GOT3 (cell line): Measurements from ENCODE around the gene NCKAP5L.
"Not testable (repeated sequence)": the region's sequence is repeated elsewhere in the genome, so short reads cannot be mapped to it uniquely, and the experiment has no call there.

Experiments used
- DNase-seq: peaks from one replicate; lab custom pipeline; 2025; ENCODE audit warnings: mixed read lengths; lab: John Stamatoyannopoulos, UW

The NCKAP5L gene

GRCh38 chr12:49777341-49777740 is 50.9 kb downstream of the NCKAP5L start:
- no peak for DNase-seq

GRCh38 chr12:49776858-49777257 is 51.4 kb downstream of the NCKAP5L start:
- no peak for DNase-seq

DNA sequence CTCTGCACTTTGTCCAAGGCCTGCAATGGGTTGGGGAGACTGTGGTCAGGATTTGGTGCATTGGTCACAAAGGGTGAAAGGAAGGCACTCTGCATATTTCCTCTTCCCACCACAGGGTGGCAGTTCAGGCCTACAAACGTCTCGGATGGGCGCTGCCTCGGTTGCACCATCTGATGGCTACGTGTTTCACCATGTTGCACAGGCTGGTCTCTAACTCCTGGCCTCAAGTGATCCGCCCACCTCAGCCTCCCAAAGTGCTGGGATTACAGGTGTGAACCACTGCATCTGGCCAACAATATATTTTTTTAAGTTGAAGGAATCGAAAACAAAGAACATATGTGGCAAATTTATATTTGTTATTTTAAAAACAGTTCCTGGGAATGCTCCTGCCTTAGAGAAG is 51.8 kb downstream of the NCKAP5L start:
- peak; percentile 35 for DNase-seq

GRCh38 chr12:49773102-49773501 is 55.1 kb downstream of the NCKAP5L start:
- not testable (repeated sequence) for DNase-seq

- DNase-seq, result no peak
Observed at GRCh38 chr12:49767333-49767732, 60.9 kb downstream of the NCKAP5L start.

- no peak for DNase-seq
Observed at GRCh38 chr12:49766115-49766455, 62.1 kb downstream of the NCKAP5L start.

DNA sequence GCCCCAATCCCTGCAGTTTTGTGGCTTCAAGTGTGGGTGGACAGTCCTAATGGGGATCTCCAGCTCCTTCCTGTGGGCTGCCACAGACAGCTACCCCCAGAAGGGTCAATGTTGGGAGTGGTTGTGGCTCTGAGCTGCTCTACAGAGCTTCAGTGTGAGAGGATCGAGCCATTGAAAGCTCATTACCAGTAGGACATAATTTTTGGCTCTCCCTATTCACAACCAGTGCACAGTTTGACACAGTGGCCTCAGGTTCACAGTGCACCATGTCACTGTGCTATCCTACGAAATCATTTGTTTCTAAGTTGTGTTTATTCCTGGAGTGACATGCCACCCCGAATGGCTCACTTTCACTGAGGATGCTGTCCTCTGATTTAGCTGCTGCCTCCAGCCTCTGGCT is 64.1 kb downstream of the NCKAP5L start:
- no peak for DNase-seq

- DNase-seq, result no peak
Observed at GRCh38 chr12:49763006-49763591, 65.1 kb downstream of the NCKAP5L start.

DNA sequence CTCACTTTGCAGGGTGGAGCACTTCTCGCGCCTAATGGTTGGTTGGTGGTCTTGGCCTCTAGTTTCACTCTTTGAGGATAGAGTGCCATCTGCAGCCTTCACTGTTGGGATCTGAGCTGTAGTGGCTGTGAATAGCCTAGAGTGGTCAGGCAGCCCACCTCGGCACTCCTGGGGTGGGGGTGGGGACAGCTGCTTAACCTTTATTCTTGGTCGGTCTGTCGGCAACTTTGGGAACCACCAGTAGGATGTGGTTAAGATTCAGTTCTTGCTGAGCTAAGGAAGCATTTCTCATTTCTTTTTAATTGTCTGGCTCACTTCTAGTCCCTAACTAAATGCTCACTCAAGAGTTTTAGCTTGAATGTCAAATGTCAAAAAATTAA is 65.8 kb downstream of the NCKAP5L start:
- no peak for DNase-seq

DNA sequence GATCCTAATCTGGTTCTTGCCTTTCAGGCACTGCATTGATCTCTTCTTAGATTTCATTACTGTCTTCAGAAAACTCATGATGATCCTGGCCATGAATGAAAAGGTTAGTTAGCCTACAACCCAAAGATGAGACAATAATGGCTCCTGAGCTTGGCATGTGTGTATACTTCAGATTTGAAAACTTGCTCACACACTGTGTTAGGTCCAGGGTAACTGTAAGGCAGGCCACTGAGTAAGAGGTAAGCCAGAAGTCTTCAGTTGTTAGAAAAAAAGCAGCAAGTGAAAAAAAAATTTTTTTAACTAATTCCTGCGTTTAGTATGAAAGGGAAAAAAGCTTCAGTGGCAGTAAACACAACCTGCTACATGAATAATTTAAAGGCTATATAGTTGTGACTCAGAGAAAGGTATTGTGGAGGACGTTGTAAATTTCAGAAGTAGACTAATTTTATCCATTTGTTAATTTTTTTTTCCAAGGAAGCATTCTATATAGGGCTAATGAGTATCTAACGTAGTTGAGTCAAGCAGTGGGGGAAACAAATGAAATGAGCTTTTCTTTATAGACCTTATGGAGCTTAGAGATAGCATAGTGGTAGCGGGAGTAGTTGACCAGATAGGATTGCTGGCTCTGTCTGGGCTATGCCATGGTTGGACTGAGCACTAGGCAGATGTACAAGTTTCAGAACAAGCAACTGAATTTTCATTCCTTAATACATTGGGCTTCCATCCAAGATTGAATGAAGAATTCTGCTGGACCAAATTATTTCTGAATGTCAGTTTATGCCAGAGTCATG is 66.3 kb downstream of the NCKAP5L start:
- DNase-seq, result no peak

- DNase-seq, result no peak
Observed at GRCh38 chr12:49750996-49751393, 77.2 kb downstream of the NCKAP5L start.

DNA sequence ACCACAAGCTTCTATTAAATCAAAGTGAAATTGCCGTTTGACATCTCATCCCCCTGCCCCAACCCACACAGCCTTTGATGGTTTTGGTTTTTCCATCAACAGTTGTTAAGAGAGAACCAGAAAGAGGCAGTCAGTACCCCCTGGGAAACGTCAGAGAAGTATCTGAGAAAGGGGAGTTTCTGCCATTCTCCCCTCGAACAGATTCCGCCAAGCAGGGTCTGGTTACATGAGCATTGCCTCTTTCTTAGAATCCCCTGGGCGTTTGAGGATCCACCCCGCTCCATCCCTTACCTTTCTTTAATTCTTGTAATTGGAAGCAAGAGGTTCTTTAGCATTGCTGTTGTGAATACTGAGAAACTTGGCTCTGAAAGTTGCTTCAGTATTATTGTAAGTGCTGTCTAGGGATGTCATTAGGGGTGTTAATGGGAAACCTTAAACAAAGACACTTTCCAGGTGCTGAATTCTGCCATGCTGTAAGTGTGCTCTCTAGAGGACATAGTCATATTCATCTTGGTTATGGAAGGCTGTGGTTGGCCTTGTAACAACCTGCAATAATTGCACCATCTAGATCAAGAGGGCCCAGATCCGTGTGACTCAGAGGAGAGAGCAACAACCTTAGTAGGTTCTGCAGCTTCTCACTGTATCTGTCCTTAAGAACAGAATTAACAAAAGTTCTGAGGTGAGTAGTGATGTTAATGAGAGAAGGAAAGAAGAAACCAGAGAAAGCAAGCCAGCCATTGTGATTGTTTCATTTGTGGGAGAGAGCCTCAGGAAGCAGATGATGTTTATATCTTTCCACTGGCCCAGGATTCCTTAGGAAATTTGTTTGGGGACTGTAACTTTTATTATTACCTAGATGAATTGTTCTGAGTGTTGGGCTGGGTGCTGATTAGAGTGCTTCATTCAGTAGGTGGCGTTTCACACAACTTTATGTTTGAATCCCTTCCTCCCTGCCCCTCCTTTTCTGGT is 77.9 kb downstream of the NCKAP5L start:
- DNase-seq, result no peak

DNA sequence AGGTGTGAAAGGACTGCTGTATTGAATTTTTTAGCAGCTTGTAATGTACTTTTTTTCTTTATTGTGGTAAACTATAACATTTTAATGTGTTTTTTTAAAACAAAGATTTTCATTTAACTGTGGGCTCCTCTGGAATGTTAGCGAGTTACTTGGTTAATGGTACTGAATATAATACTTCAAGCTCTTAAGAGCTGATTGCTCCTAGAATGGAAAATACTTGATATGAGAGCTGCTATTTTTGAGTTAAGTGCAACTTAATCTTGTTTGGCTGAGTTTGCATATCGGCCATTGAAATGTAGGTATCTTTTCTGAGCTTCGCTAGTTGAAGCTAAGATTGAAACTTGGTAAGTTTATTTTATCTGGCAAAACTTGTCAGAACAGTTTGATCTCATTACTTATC is 79.4 kb downstream of the NCKAP5L start:
- no peak for DNase-seq

DNA sequence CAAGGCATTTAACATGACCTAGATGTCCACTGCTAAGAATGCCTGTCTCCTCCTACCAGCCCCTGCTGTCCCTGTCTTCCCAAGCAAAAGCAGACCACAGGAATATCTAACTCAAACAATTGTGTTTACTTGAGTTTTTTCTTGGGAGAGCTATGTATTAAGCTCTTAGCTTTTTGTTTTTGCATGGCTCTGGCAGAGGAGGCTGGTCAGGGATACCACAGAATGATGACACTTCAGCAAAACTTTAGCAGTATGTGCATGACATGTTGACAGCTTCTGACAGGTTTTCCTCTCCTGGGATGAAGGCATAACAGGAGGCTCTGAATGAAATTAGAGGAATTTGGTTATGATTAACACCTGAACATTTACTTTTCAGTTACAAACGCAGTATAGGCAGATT is 79.9 kb downstream of the NCKAP5L start:
- DNase-seq, result no peak

GRCh38 chr12:49744363-49744885 is 83.8 kb downstream of the NCKAP5L start:
- DNase-seq, result no peak

GRCh38 chr12:49741882-49742620 is 86.2 kb downstream of the NCKAP5L start:
- DNase-seq, result peak; percentile 58
